Cardiac muscle cell (in vitro differentiated cells and primary cell): ENCODE results near the gene SLC25A25. TPM values are rescaled to one million over a fixed set of nuclear protein-coding genes. Genes with fewer than 3 reads are reported as not detected.
A peak's percentile ranks its signal among the peaks of the same experiment; 100 is the strongest.

Experiments used
- DNase-seq, 2 donors: peaks; one replicate each; pipeline versions ENCODE4 v3.0.0 to v3.0.0-alpha.2; 2010 to 2017; ENCODE audit warnings: low read depth in 1 of 2, low spot score in 1 of 2
- H3K27ac ChIP-seq: fragments of 200-600 bp; sonication (generic); 2 replicates; pipeline ENCODE4 v1.5.1; 2016
- H3K27me3 ChIP-seq: fragments of 200-600 bp; sonication (generic); 2 replicates; pipeline ENCODE4 v1.6.0; 2016; ENCODE audit warnings: control low read depth
- H3K36me3 ChIP-seq: fragments of 200-600 bp; sonication (generic); 2 replicates; pipeline ENCODE4 v1.5.1; 2016; ENCODE audit warnings: control low read depth
- H3K4me1 ChIP-seq: fragments of 200-600 bp; sonication (generic); 2 replicates; pipeline ENCODE4 v1.8.1; 2017; ENCODE audit warnings: low read depth, mild to moderate bottlenecking, mixed run types
- H3K4me3 ChIP-seq: fragments of 200-600 bp; sonication (generic); 2 replicates; pipeline ENCODE4 v1.5.1; 2016; ENCODE audit warnings: mild to moderate bottlenecking
- H3K9me3 ChIP-seq: fragments of 200-600 bp; sonication (generic); 2 replicates; pipeline ENCODE4 v1.5.1; 2017; ENCODE audit warnings: low read depth, mild to moderate bottlenecking, control low read depth
- CTCF ChIP-seq: IDR thresholded peaks from 2 replicates; pipeline ENCODE4 v1.5.1; 2012; ENCODE audit warnings: low read depth, mild to moderate bottlenecking, low read length
- polyA plus RNA-seq: library from polyadenylated mRNA; unstranded; fragments of >200 nt; fragmentation: Nextera tagmentation; extraction: Ambion mirVana; gene quantifications from 2 replicates; pipeline ENCODE4 v1.2.1, GENCODE V29; 2016
- total RNA-seq: library from RNA; depleted of rRNA; stranded (reverse); fragments of >200 nt; gene quantifications from 2 replicates; pipeline ENCODE4 v1.2.3, GENCODE V29; 2016

SLC25A25 gene
- total and polyA plus RNA-seq, 2 experiments from 2014 or later, result 9.1 to 15.8 TPM

DNA sequence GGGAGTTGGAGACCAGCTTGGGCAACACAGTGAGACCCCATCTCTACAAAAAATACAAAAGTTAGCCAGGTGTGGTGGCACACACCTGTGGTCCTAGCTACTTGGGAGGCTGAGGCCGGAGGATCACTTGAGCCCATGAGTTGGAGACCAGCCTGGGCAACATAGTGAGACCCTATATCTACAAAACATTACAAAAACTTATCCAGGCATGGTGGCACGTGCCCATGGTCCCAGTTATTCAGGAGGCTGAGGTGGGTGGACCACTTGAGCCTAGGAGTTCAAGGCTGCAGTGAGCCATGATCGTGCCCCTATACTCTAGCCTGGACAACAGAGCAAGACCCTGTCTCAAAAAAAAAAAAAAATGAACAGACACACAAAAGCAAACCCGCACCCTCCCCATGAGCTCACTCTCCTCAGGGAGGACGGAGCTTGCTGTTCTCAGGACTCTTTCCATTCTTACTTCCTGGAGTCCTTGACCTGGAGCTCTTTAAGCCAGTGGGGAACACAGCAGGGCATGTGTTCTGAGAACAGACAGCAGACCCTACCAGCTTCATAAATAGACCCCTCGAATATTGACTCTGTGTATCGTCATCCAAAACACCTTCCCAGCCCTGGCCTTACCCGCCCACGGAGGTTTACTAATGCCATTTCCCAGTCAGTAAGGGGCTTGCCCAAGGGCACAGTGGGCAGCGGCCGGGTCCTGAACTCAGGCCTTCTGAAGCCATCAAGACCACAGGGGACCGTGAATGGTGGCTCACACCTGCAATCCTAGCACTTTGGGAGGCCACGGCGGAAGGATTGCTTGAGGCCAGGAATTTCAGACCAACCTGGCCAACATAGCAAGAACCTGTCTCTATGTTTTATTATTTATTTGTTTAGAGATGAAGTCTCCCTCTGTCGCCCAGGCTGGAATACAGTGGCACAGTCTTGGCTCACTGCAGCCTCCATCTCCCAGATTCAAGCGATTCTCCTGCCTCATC lies 48.4 kb downstream of the SLC25A25 start:
- Histone ChIP-seq H3K4me1 (no peaks in the 10 kb centered on the region), H3K4me3 (no peak overlapping the region), H3K27me3 (no peaks in the 10 kb centered on the region), H3K9me3 (no peaks in the 10 kb centered on the region), H3K36me3 (no peaks in the 10 kb centered on the region), H3K27ac (no peak overlapping the region)
- no peak for DNase-seq
- no peak for TF ChIP-seq CTCF

DNA sequence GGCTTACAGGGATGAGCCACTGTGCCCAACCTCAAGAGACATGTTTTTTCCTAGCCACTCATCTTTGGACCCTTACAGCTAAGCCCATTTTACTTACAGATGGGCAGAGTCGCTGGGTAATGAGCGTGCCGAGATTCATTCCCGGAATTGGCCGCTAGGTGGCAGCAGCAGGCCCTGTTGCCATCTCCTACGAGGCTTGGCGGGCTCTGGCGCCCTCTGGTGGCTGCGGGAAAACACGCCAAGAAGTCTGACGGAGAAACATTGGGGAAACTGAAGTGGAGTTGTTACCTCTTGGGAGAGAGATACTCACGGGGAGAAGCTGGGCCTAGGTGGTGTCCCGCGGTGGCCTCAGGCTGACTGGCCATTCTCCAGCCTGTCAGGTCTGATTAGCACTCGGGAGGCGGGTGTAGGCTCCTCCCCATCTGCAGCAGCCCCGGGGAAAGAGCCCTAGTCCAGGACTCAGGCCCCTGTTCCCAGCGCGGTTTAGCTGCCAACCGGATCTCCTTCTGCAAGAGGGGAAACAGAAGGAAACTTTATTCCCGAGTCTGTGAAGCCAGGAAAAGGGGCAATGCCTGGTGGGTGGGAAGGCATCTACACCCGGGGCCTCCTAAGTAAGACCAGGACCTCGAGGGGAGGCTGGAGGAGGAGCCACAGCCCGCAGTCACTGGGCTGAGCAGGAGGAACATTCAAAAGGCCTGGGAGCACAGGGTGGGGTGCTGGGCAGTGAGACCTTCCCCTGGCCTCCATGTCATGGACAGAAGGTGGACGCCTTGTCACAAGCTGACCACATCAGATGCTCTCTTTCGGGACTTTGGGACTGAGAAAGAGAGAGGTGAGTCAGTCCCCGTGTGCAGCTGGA lies 49.8 kb downstream of the SLC25A25 start:
- no peak overlapping the region for H3K4me3 ChIP-seq
- peaks cover 7% of the 10 kb centered on the region for H3K36me3 ChIP-seq
- H3K4me1 ChIP-seq, result no peaks in the 10 kb centered on the region
- peak; percentile 91 to 92 for DNase-seq
- no peaks in the 10 kb centered on the region for H3K27me3 ChIP-seq
- TF ChIP-seq CTCF, result peak; percentile 100
- no peaks in the 10 kb centered on the region for H3K9me3 ChIP-seq
- H3K27ac ChIP-seq, result no peak overlapping the region

- H3K36me3 ChIP-seq, result peaks cover 10% of the 10 kb centered on the region
- no peak overlapping the region for H3K4me3 ChIP-seq
- TF ChIP-seq CTCF, result no peak
- no peaks in the 10 kb centered on the region for H3K4me1 ChIP-seq
- H3K27me3 ChIP-seq, result no peaks in the 10 kb centered on the region
- H3K27ac ChIP-seq, result no peak overlapping the region
- H3K9me3 ChIP-seq, result no peaks in the 10 kb centered on the region
- DNase-seq, result no peak
These were observed 50.4 kb downstream of the SLC25A25 start for GRCh38 chr9:128118472-128118857.

- Histone ChIP-seq H3K4me3 (no peak overlapping the region), H3K9me3 (no peaks in the 10 kb centered on the region), H3K27ac (no peak overlapping the region), H3K4me1 (no peaks in the 10 kb centered on the region), H3K27me3 (no peaks in the 10 kb centered on the region), H3K36me3 (peaks cover 14% of the 10 kb centered on the region)
- no peak for TF ChIP-seq CTCF
- DNase-seq, result no peak
These were observed 51.1 kb downstream of the SLC25A25 start for GRCh38 chr9:128118971-128119665.

GRCh38 chr9:128120061-128120740 lies 52.2 kb downstream of the SLC25A25 start:
- Histone ChIP-seq H3K36me3 (peaks cover 16% of the 10 kb centered on the region), H3K4me3 (no peak overlapping the region), H3K27ac (no peak overlapping the region), H3K9me3 (no peaks in the 10 kb centered on the region), H3K27me3 (no peaks in the 10 kb centered on the region), H3K4me1 (no peaks in the 10 kb centered on the region)
- DNase-seq, result no peak
- TF ChIP-seq CTCF, result no peak
